Astrocyte of the cerebellum (primary cell): Measurements from ENCODE around the gene IL9R.

Experiments
- DNase-seq: peaks from one replicate; pipeline ENCODE4 v3.0.0-alpha.2; 2011; ENCODE audit warnings: low read depth
- H3K4me3 ChIP-seq: 2 replicates; pipeline ENCODE4 v1.5.1; 2011; ENCODE audit warnings: mild to moderate bottlenecking, low read depth, low read length, moderate library complexity
- CTCF ChIP-seq: IDR thresholded peaks from 2 replicates; pipeline ENCODE4 v1.5.1; 2012; ENCODE audit warnings: low read length, low read depth, moderate library complexity, mild to moderate bottlenecking; ENCODE audit errors: missing control alignments
- in situ Hi-C: cut with HindIII; loops from 2 replicates; pipeline ENCODE4 v1.10.0; 2017; ENCODE audit warnings: low sequenced_read_pairs

Gene IL9R

DNA sequence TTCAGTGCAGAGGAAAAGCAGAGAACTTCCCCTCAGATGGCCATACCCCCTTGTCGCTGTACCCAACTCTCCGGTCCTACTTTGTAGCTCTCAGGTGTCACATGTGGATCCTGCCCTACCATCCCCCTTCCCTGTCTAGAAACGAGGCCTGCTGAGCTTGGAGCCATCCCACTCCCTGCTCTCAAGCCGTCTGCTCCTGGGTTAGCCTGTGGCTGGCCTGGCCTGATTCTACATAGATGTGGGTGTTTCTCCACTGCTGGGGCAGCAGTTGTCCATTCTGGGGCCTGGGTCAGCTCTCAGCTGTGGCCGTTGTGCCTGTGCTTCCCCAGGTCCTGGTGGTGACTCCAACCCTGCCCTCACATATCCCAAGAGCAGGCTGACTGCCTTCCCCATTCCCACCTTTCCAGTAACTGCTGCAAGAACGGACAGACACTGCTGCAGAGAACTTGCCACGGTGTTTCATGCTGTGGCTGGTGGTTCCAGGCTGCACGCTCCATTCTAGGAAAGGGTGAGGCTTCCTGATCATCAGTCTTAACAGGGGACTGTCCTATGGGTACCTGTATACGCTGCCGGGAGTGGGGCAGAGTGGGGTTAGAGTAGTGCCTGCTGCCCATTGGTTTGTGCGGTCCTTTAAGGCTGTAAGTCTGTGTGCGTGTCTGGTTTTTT, 3.6 kb downstream of the IL9R start:
- TF ChIP-seq CTCF: no peak

DNA sequence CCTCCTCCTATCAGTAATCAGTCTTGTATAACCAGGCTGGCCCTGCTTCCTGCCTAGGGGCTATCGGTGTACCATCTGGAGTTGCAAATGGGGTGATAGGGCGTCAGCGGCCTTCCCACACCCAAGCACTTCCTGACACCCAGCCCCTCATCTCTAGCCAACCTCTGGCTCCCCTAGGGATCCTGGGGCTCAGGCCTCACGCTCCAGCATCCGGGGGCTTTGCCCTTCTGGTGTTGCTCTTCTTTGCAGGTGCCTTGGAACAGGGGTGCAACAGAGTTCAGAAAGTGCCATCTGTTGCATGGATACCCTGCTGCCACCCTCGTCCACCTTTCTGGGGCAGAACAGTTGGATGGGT, 4.1 kb downstream of the IL9R start:
- no peak overlapping the region for H3K4me3 ChIP-seq
- no peak for TF ChIP-seq CTCF
- in situ Hi-C loops: no loop called here
- DNase-seq: no peak

More for the DNA sequence above, 3.6 kb downstream of the IL9R start:
- in situ Hi-C loops: no loop called here
- no peak overlapping the region for H3K4me3 ChIP-seq
- DNase-seq: no peak

GRCh38 chrX:156002507-156002906, 5.0 kb downstream of the IL9R start:
- no peak for TF ChIP-seq CTCF
- in situ Hi-C loops: no loop called here
- no peak for DNase-seq
- H3K4me3 ChIP-seq: no peak overlapping the region

- no peak overlapping the region for H3K4me3 ChIP-seq
- in situ Hi-C loops: no loop called here
- TF ChIP-seq CTCF: no peak
Observed at GRCh38 chrX:156003486-156004185, 6.1 kb downstream of the IL9R start.

DNA sequence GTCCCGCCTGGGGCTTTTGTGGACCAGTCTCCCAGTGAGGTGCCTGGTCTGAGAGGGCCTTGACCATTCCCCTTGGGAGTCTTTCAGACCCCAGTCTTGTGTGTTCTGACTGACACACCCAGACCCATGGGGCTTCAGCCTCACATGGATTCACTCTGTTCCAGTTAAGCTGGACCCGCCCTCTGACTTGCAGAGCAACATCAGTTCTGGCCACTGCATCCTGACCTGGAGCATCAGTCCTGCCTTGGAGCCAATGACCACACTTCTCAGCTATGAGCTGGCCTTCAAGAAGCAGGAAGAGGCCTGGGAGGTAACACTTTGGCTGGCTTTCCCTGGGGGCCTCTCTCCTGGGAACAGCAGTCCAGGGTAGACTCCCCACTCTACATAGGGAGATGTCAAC, 6.8 kb downstream of the IL9R start:
- no peak overlapping the region for H3K4me3 ChIP-seq
- in situ Hi-C loops: no loop called here
- no peak for DNase-seq
- TF ChIP-seq CTCF: no peak

More at GRCh38 chrX:156003486-156004185, 6.1 kb downstream of the IL9R start:
- DNase-seq: no peak

- in situ Hi-C loops: no loop called here
- no peak for TF ChIP-seq CTCF
- no peak overlapping the region for H3K4me3 ChIP-seq
- no peak for DNase-seq
Observed at GRCh38 chrX:156004740-156005139, 7.2 kb downstream of the IL9R start.
